Calu3 (cell line): ENCODE results near the gene LY6G5B. TPM values are rescaled to one million over a fixed set of nuclear protein-coding genes. Genes with fewer than 3 reads are reported as not detected.

Experiments
- BruUV-seq: library from RNA; stranded (reverse); fragments of 400-500 nt; replicated peaks from 2 replicates; lab custom pipeline; 2021; lab: Mats Ljungman, UMichigan
- CTCF ChIA-PET: fragments of 300-600 bp; sonication (Branson Sonifier 250); formaldehyde crosslinking; loops from one replicate; lab custom pipeline; 2022; ENCODE audit warnings: antibody characterized with exemption; lab: Charles Lee
- DNase-seq: peaks from one replicate; pipeline ENCODE4 v3.0.0; 2022
- H3K27ac Mint-ChIP-seq: one replicate; pipeline ENCODE4 v1.8.0; 2022; ENCODE audit warnings: mixed read lengths; ENCODE audit not compliant: unreplicated experiment
- H3K27me3 Mint-ChIP-seq: one replicate; pipeline ENCODE4 v1.8.0; 2022; ENCODE audit warnings: mixed read lengths; ENCODE audit not compliant: unreplicated experiment
- H3K36me3 Mint-ChIP-seq: one replicate; pipeline ENCODE4 v1.8.0; 2022; ENCODE audit warnings: mild to moderate bottlenecking, moderate library complexity, mixed read lengths; ENCODE audit not compliant: insufficient read depth, unreplicated experiment
- H3K4me1 Mint-ChIP-seq: one replicate; pipeline ENCODE4 v1.8.0; 2022; ENCODE audit warnings: mild to moderate bottlenecking, low read depth, mixed read lengths; ENCODE audit not compliant: unreplicated experiment
- H3K4me3 Mint-ChIP-seq: one replicate; pipeline ENCODE4 v1.8.0; 2022; ENCODE audit warnings: mild to moderate bottlenecking, low read depth, moderate library complexity, mixed read lengths; ENCODE audit not compliant: unreplicated experiment
- H3K9me3 Mint-ChIP-seq: one replicate; pipeline ENCODE4 v1.8.0; 2022; ENCODE audit warnings: low read depth, mixed read lengths; ENCODE audit not compliant: unreplicated experiment
- intact Hi-C: fragments of 100-400 bp; cut with micrococcal nuclease; formaldehyde crosslinking; loops from one replicate; pipeline ENCODE4 v1.10.0; 2022; ENCODE audit not compliant: unreplicated experiment
- total RNA-seq: library from RNA; stranded (reverse); gene quantifications from 2 replicates; pipeline ENCODE4 v1.2.3, GENCODE V29; 2022
- TF ChIP-seq, protein P1 (sequence below): fragments of 200-600 bp; IDR thresholded peaks from one replicate; pipeline ENCODE4 v1.8.0; 2022; ENCODE audit warnings: antibody characterized with exemption; ENCODE audit not compliant: unreplicated experiment

The LY6G5B gene
- total RNA-seq, 1 experiment from 2014 or later: 44.6 TPM

DNA sequence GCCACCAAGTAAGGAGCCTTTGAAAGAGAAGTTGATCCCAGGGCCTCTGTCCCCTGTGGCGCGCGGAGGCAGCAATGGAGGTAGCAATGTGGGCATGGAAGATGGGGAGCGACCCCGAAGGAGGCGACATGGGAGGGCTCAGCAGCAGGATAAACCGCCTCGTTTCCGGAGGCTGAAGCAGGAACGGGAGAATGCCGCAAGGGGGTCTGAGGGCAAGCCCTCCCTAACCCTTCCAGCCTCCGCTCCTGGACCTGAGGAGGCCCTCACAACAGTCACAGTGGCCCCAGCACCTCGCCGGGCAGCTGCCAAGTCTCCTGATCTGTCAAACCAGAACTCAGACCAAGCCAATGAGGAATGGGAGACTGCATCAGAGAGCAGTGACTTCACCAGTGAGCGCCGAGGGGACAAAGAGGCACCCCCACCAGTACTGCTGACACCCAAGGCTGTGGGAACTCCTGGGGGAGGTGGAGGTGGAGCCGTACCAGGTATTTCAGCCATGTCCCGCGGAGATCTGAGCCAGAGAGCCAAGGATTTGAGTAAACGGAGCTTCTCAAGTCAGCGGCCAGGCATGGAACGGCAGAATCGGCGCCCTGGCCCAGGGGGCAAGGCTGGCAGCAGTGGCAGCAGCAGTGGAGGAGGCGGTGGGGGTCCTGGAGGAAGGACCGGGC, 37.4 kb upstream of the LY6G5B start:
- Mint-ChIP-seq H3K4me1 (peaks cover 6% of the 10 kb centered on the region), H3K27me3 (no peaks in the 10 kb centered on the region), H3K27ac (peak overlapping the region; percentile 45), H3K36me3 (peaks cover 100% of the 10 kb centered on the region), H3K4me3 (no peak overlapping the region), H3K9me3 (no peaks in the 10 kb centered on the region)
- intact Hi-C loops: no loop called here
- TF ChIP-seq, protein P1, sequence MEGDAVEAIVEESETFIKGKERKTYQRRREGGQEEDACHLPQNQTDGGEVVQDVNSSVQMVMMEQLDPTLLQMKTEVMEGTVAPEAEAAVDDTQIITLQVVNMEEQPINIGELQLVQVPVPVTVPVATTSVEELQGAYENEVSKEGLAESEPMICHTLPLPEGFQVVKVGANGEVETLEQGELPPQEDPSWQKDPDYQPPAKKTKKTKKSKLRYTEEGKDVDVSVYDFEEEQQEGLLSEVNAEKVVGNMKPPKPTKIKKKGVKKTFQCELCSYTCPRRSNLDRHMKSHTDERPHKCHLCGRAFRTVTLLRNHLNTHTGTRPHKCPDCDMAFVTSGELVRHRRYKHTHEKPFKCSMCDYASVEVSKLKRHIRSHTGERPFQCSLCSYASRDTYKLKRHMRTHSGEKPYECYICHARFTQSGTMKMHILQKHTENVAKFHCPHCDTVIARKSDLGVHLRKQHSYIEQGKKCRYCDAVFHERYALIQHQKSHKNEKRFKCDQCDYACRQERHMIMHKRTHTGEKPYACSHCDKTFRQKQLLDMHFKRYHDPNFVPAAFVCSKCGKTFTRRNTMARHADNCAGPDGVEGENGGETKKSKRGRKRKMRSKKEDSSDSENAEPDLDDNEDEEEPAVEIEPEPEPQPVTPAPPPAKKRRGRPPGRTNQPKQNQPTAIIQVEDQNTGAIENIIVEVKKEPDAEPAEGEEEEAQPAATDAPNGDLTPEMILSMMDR: no peak
- DNase-seq: no peak
- BruUV-seq: no TSS peak
- CTCF ChIA-PET: no interaction called here

DNA sequence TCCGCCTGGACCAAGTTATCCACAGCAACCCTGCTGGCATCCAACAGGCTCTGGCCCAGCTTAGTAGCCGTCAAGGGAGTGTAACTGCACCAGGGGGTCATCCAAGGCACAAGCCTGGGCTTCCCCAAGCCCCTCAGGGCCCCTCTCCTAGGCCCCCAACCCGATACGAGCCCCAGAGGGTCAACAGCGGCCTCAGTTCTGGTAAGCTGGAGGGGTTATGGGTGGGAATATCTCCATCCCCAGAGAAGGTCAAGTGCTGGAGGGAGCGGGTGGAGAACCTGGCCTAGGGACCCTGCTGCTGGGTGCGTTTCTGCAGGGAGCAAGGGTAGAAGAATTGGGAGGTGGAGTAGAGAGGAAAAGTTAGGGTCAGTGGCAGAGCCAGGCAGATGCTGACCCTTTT, 36.3 kb upstream of the LY6G5B start:
- CTCF ChIA-PET: no interaction called here
- no peaks in the 10 kb centered on the region for H3K4me1 Mint-ChIP-seq
- DNase-seq: no peak
- peak overlapping the region; percentile 45 for H3K27ac Mint-ChIP-seq
- intact Hi-C loops: no loop called here
- no peaks in the 10 kb centered on the region for H3K27me3 Mint-ChIP-seq
- TF ChIP-seq, protein P1: no peak
- peaks cover 100% of the 10 kb centered on the region for H3K36me3 Mint-ChIP-seq
- no peak overlapping the region for H3K4me3 Mint-ChIP-seq
- no peaks in the 10 kb centered on the region for H3K9me3 Mint-ChIP-seq
- no TSS peak for BruUV-seq

DNA sequence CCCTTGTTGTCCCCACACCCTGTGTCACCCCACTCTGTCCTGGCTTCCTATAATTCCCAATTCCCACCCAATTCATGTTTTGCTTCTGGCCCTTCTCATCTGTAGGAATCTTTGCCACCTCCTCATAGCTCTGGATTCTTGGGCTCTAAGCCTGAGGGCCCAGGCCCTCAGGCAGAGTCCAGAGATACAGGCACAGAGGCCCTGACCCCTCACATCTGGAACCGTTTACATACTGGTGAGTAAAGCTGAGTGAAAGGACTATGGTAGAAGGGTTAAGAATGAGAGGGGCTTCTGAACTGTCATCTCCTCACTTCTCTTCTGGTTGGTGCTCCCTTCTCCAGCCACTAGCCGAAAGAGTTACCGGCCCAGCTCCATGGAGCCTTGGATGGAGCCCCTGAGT, 35.6 kb upstream of the LY6G5B start:
- no peaks in the 10 kb centered on the region for H3K27me3 Mint-ChIP-seq
- intact Hi-C loops: no loop called here
- TF ChIP-seq, protein P1: no peak
- no peak overlapping the region for H3K27ac Mint-ChIP-seq
- peaks cover 100% of the 10 kb centered on the region for H3K36me3 Mint-ChIP-seq
- no peak overlapping the region for H3K4me3 Mint-ChIP-seq
- no peaks in the 10 kb centered on the region for H3K4me1 Mint-ChIP-seq
- BruUV-seq: no TSS peak
- H3K9me3 Mint-ChIP-seq: no peaks in the 10 kb centered on the region
- CTCF ChIA-PET: interaction anchor here (0.5 to 0.6 kb wide), 2 partner anchors 14 to 20 kb away, joined by 5 to 6 read pairs; no protein-coding TSS in a partner anchor
- no peak for DNase-seq

DNA sequence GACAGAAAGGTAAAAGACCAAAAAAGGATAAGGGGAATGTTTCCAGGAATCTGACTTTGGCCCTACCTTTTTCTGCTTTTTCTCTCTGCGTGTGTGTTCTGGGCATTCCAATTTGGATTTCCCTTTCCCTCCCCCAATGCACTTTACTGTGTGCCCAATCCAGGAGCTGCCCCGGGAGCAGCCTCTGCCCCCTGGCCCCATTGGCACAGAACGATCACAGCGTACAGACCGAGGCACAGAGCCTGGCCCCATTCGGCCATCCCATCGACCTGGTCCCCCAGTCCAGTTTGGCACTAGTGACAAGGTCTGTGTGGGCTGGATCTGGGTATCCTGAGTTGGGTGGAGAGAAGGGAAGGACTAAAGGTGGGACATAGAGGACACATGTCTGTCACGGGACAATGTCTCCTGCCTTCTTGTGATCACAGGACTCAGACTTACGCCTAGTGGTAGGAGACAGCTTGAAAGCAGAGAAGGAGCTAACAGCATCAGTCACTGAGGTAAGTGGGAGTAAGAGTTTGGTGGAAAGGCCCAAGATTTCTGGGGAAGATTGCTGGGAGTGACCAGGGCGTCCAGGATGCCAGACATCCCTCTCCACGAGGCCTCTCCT, 34.7 kb upstream of the LY6G5B start:
- intact Hi-C loops: no loop called here
- H3K27ac Mint-ChIP-seq: no peak overlapping the region
- no peaks in the 10 kb centered on the region for H3K9me3 Mint-ChIP-seq
- no peaks in the 10 kb centered on the region for H3K27me3 Mint-ChIP-seq
- no TSS peak for BruUV-seq
- TF ChIP-seq, protein P1: no peak
- no peak overlapping the region for H3K4me3 Mint-ChIP-seq
- H3K36me3 Mint-ChIP-seq: peaks cover 100% of the 10 kb centered on the region
- CTCF ChIA-PET: no interaction called here
- no peaks in the 10 kb centered on the region for H3K4me1 Mint-ChIP-seq
- no peak for DNase-seq
